Neural progenitor cell (in vitro differentiated cells): ENCODE data around the gene PI4K2B.

Experiments
- CTCF ChIP-seq: fragments of 200-600 bp; sonication (generic); IDR thresholded peaks from 2 replicates; pipeline ENCODE4 v1.5.1; 2017; ENCODE audit warnings: antibody characterized with exemption, mild to moderate bottlenecking
- EZH2 ChIP-seq: fragments of 200-600 bp; sonication (generic); IDR thresholded peaks from 2 replicates; pipeline ENCODE4 v1.6.1; 2017; ENCODE audit warnings: antibody characterized with exemption, mild to moderate bottlenecking, moderate library complexity
- EZH2phosphoT487 ChIP-seq: fragments of 200-600 bp; sonication (generic); IDR thresholded peaks from 2 replicates; pipeline ENCODE4 v1.6.1; 2017; ENCODE audit warnings: antibody characterized with exemption

GRCh38 chr4:25221377-25221776 lies 12.5 kb upstream of the PI4K2B start:
- TF ChIP-seq CTCF (no peak), EZH2 (no peak), EZH2phosphoT487 (no peak)
